Vagina (tissue), 2 donors: Measurements from ENCODE around the gene CASZ1. TPM values are rescaled to one million over a fixed set of nuclear protein-coding genes. Genes with fewer than 3 reads are reported as not detected.

Experiments used
- DNase-seq, 2 donors: peaks; one replicate each; pipeline ENCODE4 v3.0.0-alpha.2; 2017; ENCODE audit errors: extremely low spot score in 2 of 2
- H3K27ac ChIP-seq: fragments of 200-600 bp; sonication (generic); one replicate; pipeline ENCODE4 v1.5.1; 2019
- H3K27me3 ChIP-seq: fragments of 200-600 bp; sonication (generic); one replicate; pipeline ENCODE4 v1.5.1; 2019
- H3K36me3 ChIP-seq, 2 donors: fragments of 200-600 bp; sonication (generic); one replicate each; pipeline ENCODE4 v1.5.1; 2017 to 2019
- H3K4me1 ChIP-seq: fragments of 200-600 bp; sonication (generic); one replicate; pipeline ENCODE4 v1.5.1; 2019
- H3K4me3 ChIP-seq, 2 donors: fragments of 200-600 bp; sonication (generic); 1 replicate in 1 of 2; 2 replicates in 1 of 2; pipeline ENCODE4 v1.5.1; 2016 to 2019
- H3K9me3 ChIP-seq: fragments of 200-600 bp; sonication (generic); one replicate; pipeline ENCODE4 v1.5.1; 2019
- CTCF ChIP-seq, 3 experiments: fragments of 450-650 bp in 2 of 3; fragments of 200-600 bp in 1 of 3; sonication (generic) in 1 of 3; IDR thresholded peaks; one replicate each; pipeline ENCODE4 v1.5.1; 2017 to 2019; ENCODE audit warnings: antibody characterized with exemption in 3 of 3, mild to moderate bottlenecking in 2 of 3, moderate library complexity in 2 of 3
- POLR2A ChIP-seq, 2 donors: fragments of 450-650 bp; IDR thresholded peaks; one replicate each; pipeline ENCODE4 v1.6.1; 2017; ENCODE audit warnings: antibody characterized with exemption in 2 of 2, mild to moderate bottlenecking in 2 of 2, moderate library complexity in 2 of 2
- POLR2AphosphoS5 ChIP-seq, 2 donors: sonication (generic); formaldehyde crosslinking; IDR thresholded peaks; one replicate each; pipeline ENCODE4 v1.9.0; 2017; ENCODE audit warnings: antibody characterized with exemption in 2 of 2, mild to moderate bottlenecking in 2 of 2, low read depth in 1 of 2; ENCODE audit not compliant: insufficient read depth in 1 of 2
- intact Hi-C: fragments of 100-400 bp; cut with DNase I; formaldehyde crosslinking; loops from one replicate; pipeline ENCODE4 v1.15.1; 2023
- total RNA-seq: library from RNA; depleted of rRNA; stranded (reverse); fragments of >200 nt; gene quantifications from one replicate; pipeline ENCODE4 v1.2.3, GENCODE V29; 2016

Gene CASZ1
- total RNA-seq, 1 donor from 2014 or later, result 30.7 TPM

- TF ChIP-seq POLR2A (IDR thresholded peaks at IDR 0.05) (no peak), POLR2AphosphoS5 (IDR thresholded peaks at IDR 0.05; ENCODE audit: insufficient read depth in 1 of 2, low read depth in 1 of 2) (no peak), CTCF (IDR thresholded peaks at IDR 0.05) (no peak)
- Histone ChIP-seq H3K9me3 (no peaks in the 10 kb centered on the region), H3K36me3 (no peaks in the 10 kb centered on the region), H3K4me3 (no peak overlapping the region), H3K4me1 (no peaks in the 10 kb centered on the region), H3K27me3 (no peaks in the 10 kb centered on the region), H3K27ac (no peak overlapping the region)
- DNase-seq, result no peak
- intact Hi-C loops, result no loop called here
These were observed 185.4 kb downstream of the CASZ1 start for GRCh38 chr1:10610901-10611600.

GRCh38 chr1:10608690-10609089 is 187.8 kb downstream of the CASZ1 start:
- TF ChIP-seq POLR2A (IDR thresholded peaks at IDR 0.05) (no peak), POLR2AphosphoS5 (IDR thresholded peaks at IDR 0.05; ENCODE audit: insufficient read depth in 1 of 2, low read depth in 1 of 2) (no peak), CTCF (IDR thresholded peaks at IDR 0.05) (no peak)
- H3K4me1 ChIP-seq, result no peaks in the 10 kb centered on the region
- intact Hi-C loops, result no loop called here
- no peaks in the 10 kb centered on the region for H3K27me3 ChIP-seq
- H3K36me3 ChIP-seq, result no peaks in the 10 kb centered on the region
- H3K4me3 ChIP-seq, result no peak overlapping the region
- DNase-seq, result no peak
- H3K9me3 ChIP-seq, result no peaks in the 10 kb centered on the region
- no peak overlapping the region for H3K27ac ChIP-seq

GRCh38 chr1:10607228-10607627 is 189.2 kb downstream of the CASZ1 start:
- TF ChIP-seq POLR2AphosphoS5 (IDR thresholded peaks at IDR 0.05; ENCODE audit: insufficient read depth in 1 of 2, low read depth in 1 of 2) (no peak), CTCF (IDR thresholded peaks at IDR 0.05) (no peak), POLR2A (IDR thresholded peaks at IDR 0.05) (no peak)
- intact Hi-C loops, result no loop called here
- Histone ChIP-seq H3K36me3 (no peaks in the 10 kb centered on the region), H3K9me3 (no peaks in the 10 kb centered on the region), H3K27ac (no peak overlapping the region), H3K4me3 (no peak overlapping the region), H3K4me1 (peaks cover 3% of the 10 kb centered on the region), H3K27me3 (no peaks in the 10 kb centered on the region)
- DNase-seq, result no peak

- DNase-seq, result no peak
- no peaks in the 10 kb centered on the region for H3K36me3 ChIP-seq
- H3K27me3 ChIP-seq, result no peaks in the 10 kb centered on the region
- peaks cover 3% of the 10 kb centered on the region for H3K4me1 ChIP-seq
- no peak overlapping the region for H3K4me3 ChIP-seq
- H3K9me3 ChIP-seq, result no peaks in the 10 kb centered on the region
- TF ChIP-seq CTCF (IDR thresholded peaks at IDR 0.05) (no peak), POLR2AphosphoS5 (IDR thresholded peaks at IDR 0.05; ENCODE audit: insufficient read depth in 1 of 2, low read depth in 1 of 2) (no peak), POLR2A (IDR thresholded peaks at IDR 0.05) (no peak)
- intact Hi-C loops, result no loop called here
- no peak overlapping the region for H3K27ac ChIP-seq
These were observed 190.4 kb downstream of the CASZ1 start for GRCh38 chr1:10606064-10606463.

GRCh38 chr1:10604966-10605365 is 191.5 kb downstream of the CASZ1 start:
- Histone ChIP-seq H3K36me3 (no peaks in the 10 kb centered on the region), H3K27me3 (no peaks in the 10 kb centered on the region), H3K9me3 (no peaks in the 10 kb centered on the region), H3K4me3 (no peak overlapping the region), H3K4me1 (peaks cover 11% of the 10 kb centered on the region), H3K27ac (no peak overlapping the region)
- TF ChIP-seq POLR2AphosphoS5 (IDR thresholded peaks at IDR 0.05; ENCODE audit: insufficient read depth in 1 of 2, low read depth in 1 of 2) (no peak), CTCF (IDR thresholded peaks at IDR 0.05) (no peak), POLR2A (IDR thresholded peaks at IDR 0.05) (no peak)
- intact Hi-C loops, result no loop called here
- DNase-seq, result no peak
